Activated naive CD8-positive, alpha-beta T cell treated with anti-CD3 and anti-CD28 coated beads, Interleukin-2, amount 50 U/mL, for 16 hours (primary cell): ENCODE measurements around the gene F8.
"Not testable (repeated sequence)": the region's sequence is repeated elsewhere in the genome, so short reads cannot be mapped to it uniquely, and the experiment has no call there.

Source experiments
- DNase-seq: peaks from one replicate; pipeline ENCODE4 v3.0.0-alpha.2; 2020; ENCODE audit warnings: low read depth, low spot score

Gene F8

GRCh38 chrX:154885057-154885456, 137.5 kb downstream of the F8 start:
- not testable (repeated sequence) for DNase-seq

GRCh38 chrX:154884069-154884468, 138.5 kb downstream of the F8 start:
- not testable (repeated sequence) for DNase-seq

DNA sequence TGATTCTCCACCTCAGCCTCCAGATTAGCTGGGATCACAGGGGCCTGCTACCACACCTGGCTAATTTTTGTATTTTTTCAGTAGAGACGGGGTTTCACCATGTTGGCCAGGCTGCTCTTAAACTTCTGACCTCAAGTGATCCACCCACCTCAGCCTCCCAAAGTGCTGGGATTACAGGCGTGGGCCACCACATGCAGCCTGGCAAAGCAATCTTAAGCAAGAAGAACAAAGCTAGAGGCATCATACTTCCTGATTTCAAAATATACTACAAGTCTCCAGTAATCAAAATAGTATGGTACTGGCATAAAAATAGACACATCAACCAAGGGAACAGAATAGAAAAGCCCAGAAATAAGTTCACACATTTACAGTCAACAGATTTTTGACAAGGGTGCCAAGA, 149.2 kb downstream of the F8 start:
- no peak for DNase-seq

- not testable (repeated sequence) for DNase-seq
These were observed 154.0 kb downstream of the F8 start for GRCh38 chrX:154868522-154868921.

DNA sequence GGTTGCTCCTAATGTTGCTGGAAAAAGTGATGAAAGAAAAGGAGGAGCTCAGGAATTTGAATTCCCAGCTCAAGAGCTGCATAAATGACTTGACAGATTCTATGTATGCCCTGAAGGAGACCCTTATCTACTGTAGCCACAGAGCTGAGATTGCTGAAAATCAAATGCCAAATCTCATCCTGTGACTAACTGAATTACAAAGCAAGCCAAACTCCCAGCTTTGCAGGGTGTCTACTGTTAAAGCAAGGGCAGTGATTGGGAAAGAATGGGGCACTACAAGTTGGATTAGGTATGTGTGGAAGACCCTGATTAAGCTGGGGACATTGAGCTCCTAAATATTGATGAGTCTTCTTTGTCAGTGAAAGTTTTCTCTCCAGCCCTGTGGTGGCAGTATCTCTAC, 167.3 kb downstream of the F8 start:
- DNase-seq: no peak

DNA sequence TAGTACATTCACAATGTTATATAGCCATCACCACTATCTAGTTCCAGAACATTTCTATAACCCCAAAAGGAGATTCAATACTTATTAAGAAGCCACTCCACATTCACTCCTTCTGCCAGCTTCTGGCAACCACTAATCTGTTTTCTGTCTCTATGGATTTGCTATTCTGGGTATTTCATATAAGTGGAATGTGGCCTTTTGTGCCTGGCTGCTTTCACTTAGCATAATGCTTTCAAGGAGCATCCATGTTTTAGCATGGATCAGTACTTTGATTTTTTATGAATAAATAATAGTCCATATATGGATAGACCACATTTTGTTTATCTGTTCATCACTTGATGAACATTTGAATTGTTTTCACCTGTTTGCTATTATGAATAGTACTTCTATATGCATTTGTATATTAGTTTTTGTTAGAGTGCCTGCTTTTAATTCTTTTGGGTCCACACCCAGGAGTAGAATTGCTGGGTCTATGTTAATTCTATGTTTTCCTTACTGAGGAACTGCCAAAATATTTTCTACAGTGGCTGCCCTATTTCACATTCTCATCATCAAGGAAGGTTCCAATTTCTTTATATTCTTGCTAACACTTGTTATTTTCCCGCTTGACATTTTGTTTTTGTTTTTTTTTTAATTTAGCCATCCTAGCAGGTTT, 171.4 kb downstream of the F8 start:
- no peak for DNase-seq

- DNase-seq: no peak
These were observed 181.7 kb downstream of the F8 start for GRCh38 chrX:154840856-154841255.

- DNase-seq: no peak
These were observed 186.4 kb downstream of the F8 start for GRCh38 chrX:154836163-154836562.

GRCh38 chrX:154834562-154834961, 188.0 kb downstream of the F8 start, which contains the start of gene SMIM9:
TSS of gene SMIM9 (minus strand) at chrX:154834662. CDS start at chrX:154830856, 3,806 bp downstream.
- no peak for DNase-seq

DNA sequence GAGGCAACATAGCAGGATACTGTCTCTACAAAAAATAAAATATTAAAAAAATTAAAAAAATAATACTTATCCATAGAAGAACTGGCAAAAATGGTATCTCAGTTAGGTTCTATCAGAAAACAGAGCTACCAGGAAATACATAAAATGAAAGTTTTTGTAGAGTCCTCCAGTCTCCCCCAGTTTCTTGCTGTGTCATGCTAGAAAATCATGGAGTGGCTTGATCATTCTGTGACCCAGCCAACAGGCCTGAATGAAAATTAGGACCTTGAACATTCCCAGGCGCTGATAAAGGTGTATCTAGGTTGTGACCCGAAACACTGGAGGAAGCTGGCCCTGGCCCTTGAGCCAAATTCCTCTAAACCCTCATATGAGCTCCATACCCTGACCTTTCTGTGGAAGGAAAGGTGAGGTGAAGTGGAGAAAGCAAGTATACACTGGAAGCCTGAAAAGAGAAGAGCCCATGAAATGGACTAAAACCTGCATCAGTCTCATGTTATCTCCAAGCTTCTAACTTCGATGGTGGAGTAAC, 188.7 kb downstream of the F8 start:
- DNase-seq: no peak

- DNase-seq: no peak
These were observed 192.5 kb downstream of the F8 start for GRCh38 chrX:154829926-154830442.

- no peak for DNase-seq
These were observed 193.4 kb downstream of the F8 start for GRCh38 chrX:154829134-154829533.

DNA sequence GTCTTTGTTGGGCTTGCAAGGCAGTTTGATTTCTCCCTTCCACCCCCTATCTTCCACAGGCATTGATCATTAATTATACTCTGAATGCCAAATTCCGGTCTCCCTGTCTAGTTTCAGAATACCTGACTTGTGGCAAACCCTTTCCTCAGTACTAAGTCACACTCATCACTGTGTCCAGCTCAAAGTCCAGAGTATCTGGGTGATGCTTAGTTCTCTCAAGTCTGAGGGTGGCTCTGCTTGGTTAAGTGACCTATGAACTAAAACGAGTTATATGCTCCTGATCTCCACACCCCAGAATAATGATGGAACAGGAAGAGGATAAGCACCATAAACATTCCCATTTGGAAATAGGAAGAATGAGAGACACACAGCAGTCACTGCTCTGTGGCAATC, 194.5 kb downstream of the F8 start:
- DNase-seq: no peak

- no peak for DNase-seq
These were observed 195.1 kb downstream of the F8 start for GRCh38 chrX:154827194-154828015.

GRCh38 chrX:154825586-154825985, 196.9 kb downstream of the F8 start:
- not testable (repeated sequence) for DNase-seq

DNA sequence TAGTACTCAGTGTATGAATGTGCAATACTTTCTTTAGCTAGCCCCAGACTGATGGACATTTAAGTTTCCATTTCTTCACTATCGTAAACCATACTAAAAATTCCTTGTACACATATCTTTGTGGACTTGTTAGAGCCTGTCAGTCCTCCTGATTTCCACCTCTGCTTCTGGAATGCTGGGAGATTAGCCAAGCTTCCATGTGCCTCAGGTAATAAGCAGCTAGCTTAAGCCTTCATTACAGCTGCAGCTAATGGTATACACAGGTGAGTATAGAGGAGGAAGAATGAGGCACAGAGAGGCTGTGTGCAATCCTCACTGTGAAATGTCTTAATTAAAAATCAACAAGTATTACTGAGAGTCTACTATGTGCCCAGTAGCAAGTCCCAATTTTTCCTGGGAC, 197.9 kb downstream of the F8 start:
- DNase-seq: no peak

GRCh38 chrX:154822029-154822428, 200.5 kb downstream of the F8 start:
- DNase-seq: no peak

GRCh38 chrX:154821523-154821922, 201.0 kb downstream of the F8 start:
- no peak for DNase-seq

- no peak for DNase-seq
These were observed 202.7 kb downstream of the F8 start for GRCh38 chrX:154819771-154820341.

GRCh38 chrX:154818916-154819770, 203.4 kb downstream of the F8 start:
- no peak for DNase-seq

- not testable (repeated sequence) for DNase-seq
These were observed 205.4 kb downstream of the F8 start for GRCh38 chrX:154817048-154817618.
